Omental fat pad (tissue), 4 donors: ENCODE results near the gene GPX2. TPM values are rescaled to one million over a fixed set of nuclear protein-coding genes. Genes with fewer than 3 reads are reported as not detected.
A peak's percentile ranks its signal among the peaks of the same experiment; 100 is the strongest.
"Not testable (repeated sequence)": the region's sequence is repeated elsewhere in the genome, so short reads cannot be mapped to it uniquely, and the experiment has no call there.

Experiments
- ATAC-seq: fragments of 150-250 bp; one replicate; pipeline ENCODE4 v1.9.1; 2016; ENCODE audit warnings: mild to moderate bottlenecking, moderate library complexity; ENCODE audit not compliant: low FRiP score
- DNase-seq: peaks from one replicate; pipeline ENCODE4 v3.0.0-alpha.2; 2019; ENCODE audit warnings: low spot score
- CTCF ChIP-seq, 3 donors: fragments of 450-650 bp; IDR thresholded peaks; one replicate each; pipeline ENCODE4 v1.5.1; 2016 to 2017; ENCODE audit warnings: antibody characterized with exemption in 3 of 3, mild to moderate bottlenecking in 3 of 3, moderate library complexity in 2 of 3
- total RNA-seq, 4 donors: library from RNA; depleted of rRNA; stranded (reverse); fragments of >200 nt; gene quantifications; one replicate each; pipeline ENCODE4 v1.1.0, GENCODE V29; 2016

GPX2 gene
- total RNA-seq, 4 donors from 2014 or later = not detected

- no peak for TF ChIP-seq CTCF (IDR thresholded peaks at IDR 0.05)
- DNase-seq (no peak), ATAC-seq (no peak)
These were observed 26.7 kb downstream of the GPX2 start for GRCh38 chr14:64915797-64916196.

GRCh38 chr14:64915029-64915424 lies 27.5 kb downstream of the GPX2 start:
- no peak for DNase-seq
- ATAC-seq = no peak
- TF ChIP-seq CTCF (IDR thresholded peaks at IDR 0.05) = no peak

DNA sequence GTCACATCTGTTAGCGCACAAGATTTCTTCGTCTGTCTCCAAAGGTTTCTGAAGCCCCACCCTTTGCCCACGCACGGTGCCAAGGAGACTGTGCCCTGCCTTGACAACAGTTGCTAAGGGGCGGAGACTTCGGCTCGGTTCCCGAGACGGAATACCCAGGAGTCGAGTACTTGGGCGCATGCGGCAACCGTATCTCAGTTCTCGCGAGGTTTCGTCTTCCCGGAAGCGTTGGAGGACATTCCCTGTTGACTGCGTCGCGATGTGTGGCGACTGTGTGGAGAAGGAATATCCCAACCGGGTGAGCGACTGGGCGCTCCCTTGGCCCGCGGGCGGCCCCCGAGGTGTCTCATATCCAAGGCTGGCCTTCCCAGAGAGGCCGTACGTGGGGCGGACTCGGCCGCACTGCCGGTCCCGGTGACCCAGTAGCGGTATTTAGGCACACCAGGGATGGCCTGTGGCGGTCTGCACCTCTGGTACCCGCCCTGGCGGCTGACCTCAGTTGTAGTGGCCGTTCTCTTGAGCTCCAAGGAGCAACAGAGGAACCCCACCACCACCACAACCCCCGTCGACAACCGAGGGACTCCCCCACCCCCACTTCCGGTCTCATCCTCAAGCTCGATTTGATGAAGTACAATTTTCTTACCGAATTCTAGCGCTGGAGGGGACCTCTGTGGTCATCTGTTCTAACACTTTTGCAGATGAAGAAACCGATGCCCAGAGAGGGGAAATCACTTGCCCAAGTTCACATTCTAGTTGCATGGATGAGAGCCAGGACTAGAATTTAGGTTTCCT lies 28.1 kb downstream of the GPX2 start, which contains the start of gene CHURC1:
Gene CHURC1, plus strand, starts transcription at position 219 of the 792 bp plus-strand sequence. Its CDS starts 41 bp downstream, at position 260.
- peak; percentile 97 for DNase-seq

GRCh38 chr14:64913477-64913876 lies 29.1 kb downstream of the GPX2 start:
- DNase-seq, ATAC-seq: not testable (repeated sequence)

More for the DNA sequence above, 28.1 kb downstream of the GPX2 start, which contains the start of gene CHURC1:
- no peak for TF ChIP-seq CTCF (IDR thresholded peaks at IDR 0.05)
- peak; percentile 99 for ATAC-seq

DNA sequence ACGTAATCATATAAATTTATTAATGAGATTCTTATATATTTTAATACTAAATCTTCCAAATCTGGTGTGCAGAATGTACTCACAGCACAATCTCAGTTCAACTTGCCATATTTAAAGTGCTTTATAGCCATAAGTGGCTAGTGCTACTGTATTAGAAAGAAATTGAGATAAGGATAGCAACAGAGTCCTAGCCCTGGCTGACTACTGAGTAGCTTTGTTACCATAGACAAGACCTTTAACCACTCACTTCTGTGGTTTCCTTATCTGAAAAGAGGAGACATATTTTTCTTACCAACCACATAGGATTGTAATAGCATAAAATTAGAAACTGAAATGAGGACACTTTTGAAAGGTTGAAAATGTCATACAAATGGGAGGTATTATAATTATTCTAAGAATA lies 30.3 kb downstream of the GPX2 start:
- TF ChIP-seq CTCF (IDR thresholded peaks at IDR 0.05) = no peak
- ATAC-seq (no peak), DNase-seq (no peak)

GRCh38 chr14:64910847-64911495 lies 31.6 kb downstream of the GPX2 start:
- no peak for TF ChIP-seq CTCF (IDR thresholded peaks at IDR 0.05)
- DNase-seq (no peak), ATAC-seq (no peak)

- peak; percentile 71 for ATAC-seq
- DNase-seq = no peak
- TF ChIP-seq CTCF (IDR thresholded peaks at IDR 0.05) = no peak
These were observed 36.5 kb downstream of the GPX2 start for GRCh38 chr14:64906022-64906421.
